WTC11 (cell line): ENCODE measurements around the gene CX3CR1. TPM values are rescaled to one million over a fixed set of nuclear protein-coding genes. Genes with fewer than 3 reads are reported as not detected.

Experiments
- ATAC-seq: fragments of 200-7000 bp; cut with Tn5 transposase; 2 replicates; pipeline ENCODE4 v1.10.0; 2021; ENCODE audit warnings: mild to moderate bottlenecking, moderate library complexity
- CTCF ChIA-PET: fragments of 300-600 bp; sonication (Branson Sonifier 250); formaldehyde crosslinking; loops from one replicate; lab custom pipeline; 2021; ENCODE audit warnings: antibody characterized with exemption; lab: Charles Lee
- POLR2A ChIA-PET: fragments of 350-600 bp; sonication (Branson Sonifier 250); formaldehyde crosslinking; loops from one replicate; lab custom pipeline; 2021; ENCODE audit warnings: antibody characterized with exemption; lab: Charles Lee
- DNase-seq: peaks from one replicate; pipeline ENCODE4 v3.0.0; 2021; ENCODE audit warnings: low spot score
- H3K27ac Mint-ChIP-seq: 2 replicates; pipeline ENCODE4 v1.8.0; 2021; ENCODE audit warnings: mixed read lengths
- H3K27me3 Mint-ChIP-seq: 2 replicates; pipeline ENCODE4 v1.8.0; 2021; ENCODE audit warnings: low read depth, mild to moderate bottlenecking, moderate library complexity, mixed read lengths
- H3K36me3 Mint-ChIP-seq: 2 replicates; pipeline ENCODE4 v1.8.0; 2021; ENCODE audit warnings: mixed read lengths
- H3K4me1 Mint-ChIP-seq: 2 replicates; pipeline ENCODE4 v1.8.0; 2022; ENCODE audit warnings: mixed read lengths
- H3K4me3 Mint-ChIP-seq: 2 replicates; pipeline ENCODE4 v1.8.0; 2021; ENCODE audit warnings: mild to moderate bottlenecking, moderate library complexity, mixed read lengths
- H3K9me3 Mint-ChIP-seq: 2 replicates; pipeline ENCODE4 v1.8.0; 2021; ENCODE audit warnings: mixed read lengths
- MYBL2 ChIP-seq: sonication (generic); formaldehyde crosslinking; IDR thresholded peaks from 2 replicates; pipeline ENCODE4 v1.8.1; 2023; ENCODE audit warnings: mild to moderate bottlenecking, moderate library complexity, missing genetic modification reagents
- ZBTB21 ChIP-seq: sonication (generic); formaldehyde crosslinking; IDR thresholded peaks from 2 replicates; pipeline ENCODE4 v1.8.1; 2023; ENCODE audit warnings: mild to moderate bottlenecking, missing genetic modification reagents, borderline replicate concordance
- ZNF138 ChIP-seq: sonication (generic); formaldehyde crosslinking; conservative IDR thresholded peaks from 2 replicates; pipeline ENCODE4 v1.8.1; 2022; ENCODE audit warnings: mild to moderate bottlenecking, moderate library complexity, missing genetic modification reagents
- ZNF317 ChIP-seq: sonication (generic); formaldehyde crosslinking; IDR thresholded peaks from 2 replicates; pipeline ENCODE4 v1.8.1; 2023; ENCODE audit warnings: low read depth, mild to moderate bottlenecking, moderate library complexity, missing genetic modification reagents, borderline replicate concordance
- ZNF416 ChIP-seq: fragments of 250-450 bp; sonication (Bioruptor Pico); IDR thresholded peaks from 2 replicates; pipeline ENCODE4 v1.9.0; 2021; ENCODE audit warnings: mild to moderate bottlenecking, inconsistent platforms
- total RNA-seq: library from RNA; stranded (reverse); gene quantifications from 3 replicates; pipeline ENCODE4 v1.2.3, GENCODE V29; 2021
- TF ChIP-seq, protein P1 (sequence below): fragments of 250-450 bp; sonication (Bioruptor Pico); IDR thresholded peaks from 2 replicates; pipeline ENCODE4 v2.1.2; 2022; ENCODE audit warnings: mild to moderate bottlenecking, moderate library complexity
- TF ChIP-seq, protein P2 (sequence below): sonication (generic); formaldehyde crosslinking; IDR thresholded peaks from 2 replicates; pipeline ENCODE4 v1.8.1; 2023; ENCODE audit warnings: mild to moderate bottlenecking, missing genetic modification reagents
- TF ChIP-seq, protein P3 (sequence below): sonication (generic); formaldehyde crosslinking; IDR thresholded peaks from 2 replicates; pipeline ENCODE4 v1.8.0; 2022; ENCODE audit warnings: mild to moderate bottlenecking, missing genetic modification reagents
- TF ChIP-seq, protein P4 (sequence below): fragments of 250-450 bp; sonication (Bioruptor Pico); IDR thresholded peaks from 2 replicates; pipeline ENCODE4 v1.9.0; 2021; ENCODE audit warnings: mild to moderate bottlenecking
- TF ChIP-seq, protein P5 (sequence below): fragments of 250-450 bp; sonication (Bioruptor Pico); IDR thresholded peaks from 2 replicates; pipeline ENCODE4 v1.9.0; 2021; ENCODE audit warnings: moderate library complexity, mild to moderate bottlenecking, inconsistent platforms, borderline replicate concordance
- TF ChIP-seq, protein P6 (sequence below): fragments of 200-600 bp; IDR thresholded peaks from 2 replicates; pipeline ENCODE4 v1.8.0; 2022; ENCODE audit warnings: antibody characterized with exemption
- TF ChIP-seq, protein P7 (sequence below): sonication (generic); formaldehyde crosslinking; IDR thresholded peaks from 2 replicates; pipeline ENCODE4 v1.8.0; 2023; ENCODE audit warnings: missing genetic modification reagents, mild to moderate bottlenecking, borderline replicate concordance
- TF ChIP-seq, protein P8 (sequence below): sonication (generic); formaldehyde crosslinking; IDR thresholded peaks from 2 replicates; pipeline ENCODE4 v1.8.0; 2023; ENCODE audit warnings: missing genetic modification reagents
- TF ChIP-seq, protein P9 (sequence below): fragments of 250-450 bp; sonication (Bioruptor Pico); conservative IDR thresholded peaks from 2 replicates; pipeline ENCODE4 v1.9.0; 2021; ENCODE audit warnings: mild to moderate bottlenecking

CX3CR1 gene
- total RNA-seq, 1 experiment from 2014 or later, result 0.11 TPM

DNA sequence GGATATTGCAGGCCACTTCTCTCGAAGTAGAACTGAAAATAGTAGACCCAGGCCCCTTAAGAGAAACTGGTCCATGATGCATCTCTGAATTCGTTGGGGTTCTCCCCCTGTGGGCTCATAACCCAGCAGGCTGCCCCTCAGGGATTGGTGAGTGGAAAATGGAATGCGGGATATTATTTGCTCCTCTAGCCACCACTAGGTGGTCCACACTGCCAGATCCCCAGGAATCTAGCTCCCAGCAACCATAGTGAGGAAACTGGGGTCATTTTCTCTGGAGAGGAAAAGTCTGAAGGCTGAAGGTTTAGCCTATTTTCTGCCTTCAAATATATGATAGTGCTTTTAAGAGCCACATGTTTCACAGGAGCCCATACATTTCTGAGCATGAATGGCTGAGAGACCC, 6.7 kb downstream of the CX3CR1 start (continued):
- no peak for TF ChIP-seq ZNF416
- TF ChIP-seq ZNF138, result no peak
- no peak for TF ChIP-seq ZBTB21 (CRISPR knock-in tag)
- TF ChIP-seq, protein P1, sequence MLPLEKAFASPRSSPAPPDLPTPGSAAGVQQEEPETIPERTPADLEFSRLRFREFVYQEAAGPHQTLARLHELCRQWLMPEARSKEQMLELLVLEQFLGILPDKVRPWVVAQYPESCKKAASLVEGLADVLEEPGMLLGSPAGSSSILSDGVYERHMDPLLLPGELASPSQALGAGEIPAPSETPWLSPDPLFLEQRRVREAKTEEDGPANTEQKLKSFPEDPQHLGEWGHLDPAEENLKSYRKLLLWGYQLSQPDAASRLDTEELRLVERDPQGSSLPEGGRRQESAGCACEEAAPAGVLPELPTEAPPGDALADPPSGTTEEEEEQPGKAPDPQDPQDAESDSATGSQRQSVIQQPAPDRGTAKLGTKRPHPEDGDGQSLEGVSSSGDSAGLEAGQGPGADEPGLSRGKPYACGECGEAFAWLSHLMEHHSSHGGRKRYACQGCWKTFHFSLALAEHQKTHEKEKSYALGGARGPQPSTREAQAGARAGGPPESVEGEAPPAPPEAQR, result no peak
- no peak for TF ChIP-seq MYBL2 (CRISPR knock-in tag)
- no peak for TF ChIP-seq ZNF317 (CRISPR knock-in tag)
- TF ChIP-seq, protein P2, sequence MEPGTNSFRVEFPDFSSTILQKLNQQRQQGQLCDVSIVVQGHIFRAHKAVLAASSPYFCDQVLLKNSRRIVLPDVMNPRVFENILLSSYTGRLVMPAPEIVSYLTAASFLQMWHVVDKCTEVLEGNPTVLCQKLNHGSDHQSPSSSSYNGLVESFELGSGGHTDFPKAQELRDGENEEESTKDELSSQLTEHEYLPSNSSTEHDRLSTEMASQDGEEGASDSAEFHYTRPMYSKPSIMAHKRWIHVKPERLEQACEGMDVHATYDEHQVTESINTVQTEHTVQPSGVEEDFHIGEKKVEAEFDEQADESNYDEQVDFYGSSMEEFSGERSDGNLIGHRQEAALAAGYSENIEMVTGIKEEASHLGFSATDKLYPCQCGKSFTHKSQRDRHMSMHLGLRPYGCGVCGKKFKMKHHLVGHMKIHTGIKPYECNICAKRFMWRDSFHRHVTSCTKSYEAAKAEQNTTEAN (CRISPR knock-in tag), result no peak
- TF ChIP-seq, protein P3, sequence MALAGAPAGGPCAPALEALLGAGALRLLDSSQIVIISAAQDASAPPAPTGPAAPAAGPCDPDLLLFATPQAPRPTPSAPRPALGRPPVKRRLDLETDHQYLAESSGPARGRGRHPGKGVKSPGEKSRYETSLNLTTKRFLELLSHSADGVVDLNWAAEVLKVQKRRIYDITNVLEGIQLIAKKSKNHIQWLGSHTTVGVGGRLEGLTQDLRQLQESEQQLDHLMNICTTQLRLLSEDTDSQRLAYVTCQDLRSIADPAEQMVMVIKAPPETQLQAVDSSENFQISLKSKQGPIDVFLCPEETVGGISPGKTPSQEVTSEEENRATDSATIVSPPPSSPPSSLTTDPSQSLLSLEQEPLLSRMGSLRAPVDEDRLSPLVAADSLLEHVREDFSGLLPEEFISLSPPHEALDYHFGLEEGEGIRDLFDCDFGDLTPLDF (CRISPR knock-in tag), result no peak
- TF ChIP-seq, protein P4, sequence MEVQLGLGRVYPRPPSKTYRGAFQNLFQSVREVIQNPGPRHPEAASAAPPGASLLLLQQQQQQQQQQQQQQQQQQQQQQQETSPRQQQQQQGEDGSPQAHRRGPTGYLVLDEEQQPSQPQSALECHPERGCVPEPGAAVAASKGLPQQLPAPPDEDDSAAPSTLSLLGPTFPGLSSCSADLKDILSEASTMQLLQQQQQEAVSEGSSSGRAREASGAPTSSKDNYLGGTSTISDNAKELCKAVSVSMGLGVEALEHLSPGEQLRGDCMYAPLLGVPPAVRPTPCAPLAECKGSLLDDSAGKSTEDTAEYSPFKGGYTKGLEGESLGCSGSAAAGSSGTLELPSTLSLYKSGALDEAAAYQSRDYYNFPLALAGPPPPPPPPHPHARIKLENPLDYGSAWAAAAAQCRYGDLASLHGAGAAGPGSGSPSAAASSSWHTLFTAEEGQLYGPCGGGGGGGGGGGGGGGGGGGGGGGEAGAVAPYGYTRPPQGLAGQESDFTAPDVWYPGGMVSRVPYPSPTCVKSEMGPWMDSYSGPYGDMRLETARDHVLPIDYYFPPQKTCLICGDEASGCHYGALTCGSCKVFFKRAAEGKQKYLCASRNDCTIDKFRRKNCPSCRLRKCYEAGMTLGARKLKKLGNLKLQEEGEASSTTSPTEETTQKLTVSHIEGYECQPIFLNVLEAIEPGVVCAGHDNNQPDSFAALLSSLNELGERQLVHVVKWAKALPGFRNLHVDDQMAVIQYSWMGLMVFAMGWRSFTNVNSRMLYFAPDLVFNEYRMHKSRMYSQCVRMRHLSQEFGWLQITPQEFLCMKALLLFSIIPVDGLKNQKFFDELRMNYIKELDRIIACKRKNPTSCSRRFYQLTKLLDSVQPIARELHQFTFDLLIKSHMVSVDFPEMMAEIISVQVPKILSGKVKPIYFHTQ (CRISPR knock-in tag), result no peak
- TF ChIP-seq, protein P5, sequence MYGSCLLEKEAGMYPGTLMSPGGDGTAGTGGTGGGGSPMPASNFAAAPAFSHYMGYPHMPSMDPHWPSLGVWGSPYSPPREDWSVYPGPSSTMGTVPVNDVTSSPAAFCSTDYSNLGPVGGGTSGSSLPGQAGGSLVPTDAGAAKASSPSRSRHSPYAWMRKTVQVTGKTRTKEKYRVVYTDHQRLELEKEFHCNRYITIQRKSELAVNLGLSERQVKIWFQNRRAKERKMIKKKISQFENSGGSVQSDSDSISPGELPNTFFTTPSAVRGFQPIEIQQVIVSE, result no peak
- TF ChIP-seq, protein P6, sequence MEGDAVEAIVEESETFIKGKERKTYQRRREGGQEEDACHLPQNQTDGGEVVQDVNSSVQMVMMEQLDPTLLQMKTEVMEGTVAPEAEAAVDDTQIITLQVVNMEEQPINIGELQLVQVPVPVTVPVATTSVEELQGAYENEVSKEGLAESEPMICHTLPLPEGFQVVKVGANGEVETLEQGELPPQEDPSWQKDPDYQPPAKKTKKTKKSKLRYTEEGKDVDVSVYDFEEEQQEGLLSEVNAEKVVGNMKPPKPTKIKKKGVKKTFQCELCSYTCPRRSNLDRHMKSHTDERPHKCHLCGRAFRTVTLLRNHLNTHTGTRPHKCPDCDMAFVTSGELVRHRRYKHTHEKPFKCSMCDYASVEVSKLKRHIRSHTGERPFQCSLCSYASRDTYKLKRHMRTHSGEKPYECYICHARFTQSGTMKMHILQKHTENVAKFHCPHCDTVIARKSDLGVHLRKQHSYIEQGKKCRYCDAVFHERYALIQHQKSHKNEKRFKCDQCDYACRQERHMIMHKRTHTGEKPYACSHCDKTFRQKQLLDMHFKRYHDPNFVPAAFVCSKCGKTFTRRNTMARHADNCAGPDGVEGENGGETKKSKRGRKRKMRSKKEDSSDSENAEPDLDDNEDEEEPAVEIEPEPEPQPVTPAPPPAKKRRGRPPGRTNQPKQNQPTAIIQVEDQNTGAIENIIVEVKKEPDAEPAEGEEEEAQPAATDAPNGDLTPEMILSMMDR, result no peak

DNA sequence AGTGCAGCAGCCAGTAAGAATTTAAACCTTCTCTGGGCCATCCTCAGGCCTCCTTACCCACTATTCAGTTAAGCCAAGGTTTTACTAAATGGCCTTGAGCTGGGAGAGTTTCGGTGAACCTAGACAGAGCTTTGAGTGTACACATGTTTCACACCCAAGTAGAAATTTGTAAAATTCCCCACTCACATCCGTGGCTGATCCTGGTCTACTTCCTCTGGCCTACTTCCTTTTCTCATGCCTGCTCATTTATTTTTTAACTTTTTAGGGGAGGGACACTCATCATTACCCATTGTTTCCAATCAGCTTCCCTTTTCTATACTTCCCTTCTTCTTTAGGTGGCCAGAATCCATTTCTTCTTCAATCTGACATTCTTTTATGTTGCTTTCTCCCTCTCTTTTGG, 7.6 kb downstream of the CX3CR1 start:
- no peaks in the 10 kb centered on the region for H3K4me1 Mint-ChIP-seq
- ChIA-PET CTCF (interaction anchor here (1.0 to 13.5 kb wide), 3 partner anchors 18 to 106 kb away, joined by 3 to 213 read pairs (median 6); no protein-coding TSS in a partner anchor), POLR2A (no interaction called here)
- H3K36me3 Mint-ChIP-seq, result no peaks in the 10 kb centered on the region
- ATAC-seq, result no peak
- no peak overlapping the region for H3K27ac Mint-ChIP-seq
- H3K27me3 Mint-ChIP-seq, result no peaks in the 10 kb centered on the region; the same call in 1 of the 2 replicates
- DNase-seq, result no peak
- no peaks in the 10 kb centered on the region for H3K9me3 Mint-ChIP-seq
- H3K4me3 Mint-ChIP-seq, result no peak overlapping the region
- TF ChIP-seq, protein P7, sequence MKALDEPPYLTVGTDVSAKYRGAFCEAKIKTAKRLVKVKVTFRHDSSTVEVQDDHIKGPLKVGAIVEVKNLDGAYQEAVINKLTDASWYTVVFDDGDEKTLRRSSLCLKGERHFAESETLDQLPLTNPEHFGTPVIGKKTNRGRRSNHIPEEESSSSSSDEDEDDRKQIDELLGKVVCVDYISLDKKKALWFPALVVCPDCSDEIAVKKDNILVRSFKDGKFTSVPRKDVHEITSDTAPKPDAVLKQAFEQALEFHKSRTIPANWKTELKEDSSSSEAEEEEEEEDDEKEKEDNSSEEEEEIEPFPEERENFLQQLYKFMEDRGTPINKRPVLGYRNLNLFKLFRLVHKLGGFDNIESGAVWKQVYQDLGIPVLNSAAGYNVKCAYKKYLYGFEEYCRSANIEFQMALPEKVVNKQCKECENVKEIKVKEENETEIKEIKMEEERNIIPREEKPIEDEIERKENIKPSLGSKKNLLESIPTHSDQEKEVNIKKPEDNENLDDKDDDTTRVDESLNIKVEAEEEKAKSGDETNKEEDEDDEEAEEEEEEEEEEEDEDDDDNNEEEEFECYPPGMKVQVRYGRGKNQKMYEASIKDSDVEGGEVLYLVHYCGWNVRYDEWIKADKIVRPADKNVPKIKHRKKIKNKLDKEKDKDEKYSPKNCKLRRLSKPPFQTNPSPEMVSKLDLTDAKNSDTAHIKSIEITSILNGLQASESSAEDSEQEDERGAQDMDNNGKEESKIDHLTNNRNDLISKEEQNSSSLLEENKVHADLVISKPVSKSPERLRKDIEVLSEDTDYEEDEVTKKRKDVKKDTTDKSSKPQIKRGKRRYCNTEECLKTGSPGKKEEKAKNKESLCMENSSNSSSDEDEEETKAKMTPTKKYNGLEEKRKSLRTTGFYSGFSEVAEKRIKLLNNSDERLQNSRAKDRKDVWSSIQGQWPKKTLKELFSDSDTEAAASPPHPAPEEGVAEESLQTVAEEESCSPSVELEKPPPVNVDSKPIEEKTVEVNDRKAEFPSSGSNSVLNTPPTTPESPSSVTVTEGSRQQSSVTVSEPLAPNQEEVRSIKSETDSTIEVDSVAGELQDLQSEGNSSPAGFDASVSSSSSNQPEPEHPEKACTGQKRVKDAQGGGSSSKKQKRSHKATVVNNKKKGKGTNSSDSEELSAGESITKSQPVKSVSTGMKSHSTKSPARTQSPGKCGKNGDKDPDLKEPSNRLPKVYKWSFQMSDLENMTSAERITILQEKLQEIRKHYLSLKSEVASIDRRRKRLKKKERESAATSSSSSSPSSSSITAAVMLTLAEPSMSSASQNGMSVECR (CRISPR knock-in tag), result no peak
- TF ChIP-seq, protein P8, sequence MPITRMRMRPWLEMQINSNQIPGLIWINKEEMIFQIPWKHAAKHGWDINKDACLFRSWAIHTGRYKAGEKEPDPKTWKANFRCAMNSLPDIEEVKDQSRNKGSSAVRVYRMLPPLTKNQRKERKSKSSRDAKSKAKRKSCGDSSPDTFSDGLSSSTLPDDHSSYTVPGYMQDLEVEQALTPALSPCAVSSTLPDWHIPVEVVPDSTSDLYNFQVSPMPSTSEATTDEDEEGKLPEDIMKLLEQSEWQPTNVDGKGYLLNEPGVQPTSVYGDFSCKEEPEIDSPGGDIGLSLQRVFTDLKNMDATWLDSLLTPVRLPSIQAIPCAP, result no peak
- TF ChIP-seq, protein P9, sequence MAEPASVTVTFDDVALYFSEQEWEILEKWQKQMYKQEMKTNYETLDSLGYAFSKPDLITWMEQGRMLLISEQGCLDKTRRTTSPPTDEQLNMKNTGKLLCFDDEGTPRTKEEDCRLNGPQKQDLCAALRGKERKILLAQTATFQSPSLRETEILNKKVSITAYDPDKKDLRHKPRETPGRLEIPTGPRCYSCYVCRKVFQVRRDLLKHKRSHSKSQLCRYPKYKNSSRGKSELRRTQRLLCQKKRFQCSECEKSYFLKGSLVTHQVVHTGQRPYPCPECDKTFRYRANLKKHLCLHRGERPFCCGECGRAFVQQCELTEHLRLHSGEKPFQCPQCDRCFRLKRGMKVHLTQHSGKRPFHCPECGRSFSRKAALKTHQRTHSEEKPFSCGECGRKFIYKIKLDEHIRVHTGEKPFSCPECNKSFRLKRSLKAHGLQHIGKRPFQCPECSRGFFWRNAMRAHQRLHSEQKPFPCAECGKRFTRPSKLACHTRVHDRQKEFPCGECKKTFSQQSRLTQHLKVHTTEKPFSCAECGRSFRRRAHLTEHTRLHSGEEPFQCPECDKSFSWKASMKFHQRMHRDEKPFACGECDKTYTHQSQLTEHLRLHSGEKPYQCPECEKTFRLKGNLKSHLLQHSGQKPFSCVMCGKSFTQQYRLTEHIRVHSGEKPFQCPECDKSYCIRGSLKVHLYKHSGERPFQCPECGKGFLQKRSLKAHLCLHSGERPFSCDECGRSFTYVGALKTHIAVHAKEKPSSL, result no peak
